Measurements from ENCODE around the gene GLIS1. TPM values are rescaled to one million over a fixed set of nuclear protein-coding genes. Genes with fewer than 3 reads are reported as not detected.

Gene GLIS1
- total RNA-seq, 1 donor from 2014 or later: 0.16 TPM

DNA sequence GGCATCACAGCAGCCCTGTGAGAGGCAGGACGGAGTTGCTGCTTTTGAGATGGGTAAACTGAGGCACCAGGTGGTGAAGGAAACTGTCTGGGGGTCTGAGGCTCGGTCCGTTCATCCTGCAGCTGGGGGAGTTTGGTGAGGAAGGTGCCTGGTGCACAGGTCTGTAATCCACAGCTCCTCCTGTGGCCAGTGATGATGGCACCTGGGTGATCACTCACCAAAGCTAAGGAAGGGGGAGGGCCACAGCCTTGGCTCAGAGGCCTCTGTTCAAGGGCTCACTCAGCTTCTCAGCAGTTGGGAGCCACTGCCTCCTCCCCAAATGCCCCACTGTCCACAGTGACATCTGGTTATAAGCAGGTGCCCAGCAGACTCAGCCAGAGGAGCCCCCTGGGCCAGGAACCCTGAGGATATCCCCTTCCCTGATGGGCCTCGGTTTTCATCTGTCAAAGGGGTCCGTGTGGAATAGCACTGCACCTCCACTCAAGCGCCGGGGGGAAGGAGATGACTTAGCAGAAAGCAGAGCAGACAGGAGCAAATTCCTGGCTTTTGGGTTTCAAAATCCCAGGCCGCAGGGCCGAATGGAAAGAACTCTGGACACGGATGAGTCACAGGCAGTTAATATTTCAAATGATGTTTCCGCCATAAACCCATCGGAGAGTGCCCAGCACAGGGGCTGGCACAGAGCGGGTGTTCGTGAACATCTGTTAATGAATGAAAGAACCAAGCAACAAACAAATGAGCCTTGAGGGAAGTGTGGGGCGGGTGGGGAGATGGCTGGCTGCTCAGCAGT lies 197.0 kb downstream of the GLIS1 start:
- DNase-seq: no peak
- no peaks in the 10 kb centered on the region for H3K4me1 ChIP-seq
- peaks cover 96% of the 10 kb centered on the region for H3K27me3 ChIP-seq (ENCODE audit: low read depth)
- H3K27ac ChIP-seq (replicated peaks): no peak overlapping the region
- no peak overlapping the region for H3K4me3 ChIP-seq
- TF ChIP-seq, protein P1, sequence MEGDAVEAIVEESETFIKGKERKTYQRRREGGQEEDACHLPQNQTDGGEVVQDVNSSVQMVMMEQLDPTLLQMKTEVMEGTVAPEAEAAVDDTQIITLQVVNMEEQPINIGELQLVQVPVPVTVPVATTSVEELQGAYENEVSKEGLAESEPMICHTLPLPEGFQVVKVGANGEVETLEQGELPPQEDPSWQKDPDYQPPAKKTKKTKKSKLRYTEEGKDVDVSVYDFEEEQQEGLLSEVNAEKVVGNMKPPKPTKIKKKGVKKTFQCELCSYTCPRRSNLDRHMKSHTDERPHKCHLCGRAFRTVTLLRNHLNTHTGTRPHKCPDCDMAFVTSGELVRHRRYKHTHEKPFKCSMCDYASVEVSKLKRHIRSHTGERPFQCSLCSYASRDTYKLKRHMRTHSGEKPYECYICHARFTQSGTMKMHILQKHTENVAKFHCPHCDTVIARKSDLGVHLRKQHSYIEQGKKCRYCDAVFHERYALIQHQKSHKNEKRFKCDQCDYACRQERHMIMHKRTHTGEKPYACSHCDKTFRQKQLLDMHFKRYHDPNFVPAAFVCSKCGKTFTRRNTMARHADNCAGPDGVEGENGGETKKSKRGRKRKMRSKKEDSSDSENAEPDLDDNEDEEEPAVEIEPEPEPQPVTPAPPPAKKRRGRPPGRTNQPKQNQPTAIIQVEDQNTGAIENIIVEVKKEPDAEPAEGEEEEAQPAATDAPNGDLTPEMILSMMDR (IDR thresholded peaks at IDR 0.05; ENCODE audit: borderline replicate concordance): no peak
- intact Hi-C loops (cut with micrococcal nuclease): no loop called here
- no peaks in the 10 kb centered on the region for H3K36me3 ChIP-seq
- no peaks in the 10 kb centered on the region for H3K9me3 ChIP-seq (replicated peaks)

DNA sequence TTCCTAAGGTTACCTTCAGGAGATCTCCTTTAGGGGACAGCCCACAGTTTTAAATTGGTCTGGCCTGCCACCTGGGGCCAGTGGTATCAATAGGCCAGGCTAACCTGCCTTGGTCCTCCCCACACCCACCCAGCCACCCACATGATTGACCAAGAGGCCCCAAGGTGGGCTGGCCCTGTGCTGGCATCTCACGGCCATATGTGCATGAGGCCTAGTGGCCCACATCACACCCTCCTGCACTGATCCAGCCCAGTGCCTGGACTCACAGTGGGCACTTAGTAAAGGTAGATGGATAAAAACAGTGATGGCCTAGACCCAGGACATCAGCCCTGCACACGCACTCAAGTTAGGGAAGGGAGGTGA lies 197.7 kb downstream of the GLIS1 start:
- no peak for DNase-seq
- no peaks in the 10 kb centered on the region for H3K4me1 ChIP-seq
- H3K4me3 ChIP-seq: no peak overlapping the region
- no peaks in the 10 kb centered on the region for H3K9me3 ChIP-seq (replicated peaks)
- H3K27me3 ChIP-seq (ENCODE audit: low read depth): peaks cover 96% of the 10 kb centered on the region
- no peaks in the 10 kb centered on the region for H3K36me3 ChIP-seq
- TF ChIP-seq, protein P1 (IDR thresholded peaks at IDR 0.05; ENCODE audit: borderline replicate concordance): no peak
- intact Hi-C loops (cut with micrococcal nuclease): no loop called here
- H3K27ac ChIP-seq (replicated peaks): no peak overlapping the region

DNA sequence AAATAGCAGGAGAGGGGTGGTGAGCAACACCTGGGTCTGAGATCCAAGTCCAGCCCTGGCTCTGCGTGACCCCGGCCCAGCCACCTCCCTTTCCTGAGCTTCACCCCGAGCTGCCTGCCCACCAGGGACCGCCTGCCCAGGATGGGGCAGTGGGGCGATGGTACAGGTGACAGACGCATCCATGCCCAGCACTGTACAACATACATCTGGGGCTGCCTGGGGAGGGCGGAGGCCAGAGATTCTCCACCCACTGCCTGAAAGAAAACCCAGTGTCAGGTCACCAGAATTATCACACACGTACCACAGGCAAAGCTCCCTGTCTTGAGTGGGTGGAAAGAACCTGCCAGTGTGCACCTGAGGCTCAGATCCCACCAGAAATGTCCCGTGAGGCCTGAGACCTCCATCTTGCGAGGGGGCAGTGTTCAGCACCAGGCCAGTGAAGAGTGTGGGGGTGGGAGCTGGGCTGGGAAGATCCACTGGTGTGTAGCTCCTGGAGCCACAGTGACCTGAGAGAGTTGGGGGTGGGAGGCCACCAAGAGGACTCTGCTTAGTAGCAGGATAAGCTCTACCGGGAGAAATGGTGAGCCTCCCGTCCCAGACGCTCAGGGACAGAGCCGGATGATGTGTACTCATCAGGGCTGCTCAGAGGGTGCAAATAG lies 198.2 kb downstream of the GLIS1 start:
- H3K9me3 ChIP-seq (replicated peaks): no peaks in the 10 kb centered on the region
- no peak overlapping the region for H3K4me3 ChIP-seq
- H3K4me1 ChIP-seq: no peaks in the 10 kb centered on the region
- H3K27me3 ChIP-seq (ENCODE audit: low read depth): peaks cover 96% of the 10 kb centered on the region
- DNase-seq: no peak
- no peak overlapping the region for H3K27ac ChIP-seq (replicated peaks)
- no peaks in the 10 kb centered on the region for H3K36me3 ChIP-seq
- intact Hi-C loops (cut with micrococcal nuclease): no loop called here
- TF ChIP-seq, protein P1 (IDR thresholded peaks at IDR 0.05; ENCODE audit: borderline replicate concordance): no peak

DNA sequence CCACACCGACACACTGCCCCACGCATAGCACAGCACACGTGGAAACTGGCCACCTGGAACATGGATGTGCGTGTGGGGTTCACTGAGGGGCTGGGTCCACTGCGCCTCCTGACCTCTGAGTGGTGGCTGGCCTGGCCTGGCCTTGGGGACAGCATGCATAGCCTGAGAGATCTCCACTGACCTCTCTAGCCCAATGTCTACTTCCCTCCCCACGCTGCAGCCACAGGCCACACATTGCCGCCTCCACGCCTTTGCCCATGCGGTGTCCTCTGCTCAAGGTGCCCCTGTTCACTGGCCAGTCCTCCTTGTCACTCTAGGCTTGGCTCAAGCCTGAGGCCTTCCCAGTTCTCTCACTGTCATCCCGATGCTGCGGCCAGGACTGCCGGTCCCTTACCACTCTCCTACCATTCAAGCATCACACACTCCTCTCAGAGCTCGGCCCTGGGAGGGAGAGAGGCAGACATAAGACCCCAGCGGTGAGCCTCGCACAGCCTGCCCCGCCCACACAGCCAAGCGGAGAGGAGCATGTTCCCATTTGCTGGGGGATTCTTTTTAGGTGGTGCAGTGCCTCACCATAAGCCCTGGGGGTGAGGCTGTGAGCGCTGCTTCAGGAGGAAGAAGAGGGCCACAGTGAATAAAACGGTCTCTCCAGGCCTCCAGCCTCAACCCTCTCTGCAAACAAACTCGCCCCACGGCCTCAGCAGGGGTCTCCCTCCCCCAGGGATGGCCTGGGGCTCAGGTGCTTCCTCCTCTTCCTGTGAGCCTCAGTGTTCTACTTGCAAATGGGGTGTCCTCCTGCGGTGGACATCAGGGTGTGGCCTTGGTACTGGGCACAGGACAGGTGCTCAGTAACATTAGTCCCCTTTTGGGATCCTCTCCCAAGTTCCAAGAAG lies 199.0 kb downstream of the GLIS1 start:
- Histone ChIP-seq H3K27me3 (ENCODE audit: low read depth) (peaks cover 96% of the 10 kb centered on the region), H3K36me3 (no peaks in the 10 kb centered on the region), H3K4me1 (no peaks in the 10 kb centered on the region), H3K9me3 (replicated peaks) (no peaks in the 10 kb centered on the region), H3K27ac (replicated peaks) (no peak overlapping the region), H3K4me3 (no peak overlapping the region)
- intact Hi-C loops (cut with micrococcal nuclease): no loop called here
- TF ChIP-seq, protein P1 (IDR thresholded peaks at IDR 0.05; ENCODE audit: borderline replicate concordance): no peak
- no peak for DNase-seq

DNA sequence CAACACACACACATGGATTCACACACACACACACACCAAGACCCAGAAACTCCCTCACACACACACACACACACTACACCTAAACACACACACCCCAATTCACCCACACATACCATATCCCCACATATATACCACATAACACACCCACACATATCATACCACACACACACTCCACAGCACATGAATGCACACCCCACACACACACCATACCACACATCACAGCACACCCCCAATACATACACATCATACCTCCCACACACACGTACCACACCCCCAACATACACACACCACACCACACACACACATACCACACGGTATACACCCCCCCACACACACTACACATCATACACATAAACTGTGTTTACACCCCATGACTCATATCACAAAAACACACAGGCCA lies 199.7 kb downstream of the GLIS1 start:
- TF ChIP-seq, protein P1 (IDR thresholded peaks at IDR 0.05; ENCODE audit: borderline replicate concordance): no peak
- H3K4me3 ChIP-seq: no peak overlapping the region
- intact Hi-C loops (cut with micrococcal nuclease): no loop called here
- no peaks in the 10 kb centered on the region for H3K9me3 ChIP-seq (replicated peaks)
- no peaks in the 10 kb centered on the region for H3K4me1 ChIP-seq
- H3K27me3 ChIP-seq (ENCODE audit: low read depth): peaks cover 96% of the 10 kb centered on the region
- no peak for DNase-seq
- H3K36me3 ChIP-seq: no peaks in the 10 kb centered on the region
- no peak overlapping the region for H3K27ac ChIP-seq (replicated peaks)
